Non-pigmented ciliary epithelial cell (primary cell): Measurements from ENCODE around the gene NDST4.

Experiments used
- DNase-seq: peaks from one replicate; pipeline ENCODE4 v3.0.0-alpha.2; 2010; ENCODE audit warnings: low read depth

Gene NDST4

GRCh38 chr4:114791976-114792375 lies 321.4 kb downstream of the NDST4 start:
- DNase-seq, result no peak

DNA sequence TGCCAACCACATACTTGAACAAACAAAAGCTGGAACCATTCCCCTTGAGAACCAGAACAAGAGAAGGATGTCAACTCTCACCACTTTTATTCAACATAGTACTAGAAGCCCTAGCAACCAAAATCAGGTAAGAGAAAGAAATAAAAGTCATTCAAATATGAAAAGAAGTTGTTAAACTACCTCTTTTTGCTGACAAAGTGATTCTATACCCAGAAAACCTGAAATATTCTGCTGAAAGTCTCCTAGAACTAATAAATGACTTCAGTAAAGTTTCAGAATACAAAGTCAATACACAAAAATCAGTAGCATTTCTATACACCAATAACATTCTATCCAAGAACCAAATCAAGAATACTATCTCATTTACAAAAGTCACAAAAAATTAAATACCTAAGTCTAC lies 327.9 kb downstream of the NDST4 start:
- no peak for DNase-seq

DNA sequence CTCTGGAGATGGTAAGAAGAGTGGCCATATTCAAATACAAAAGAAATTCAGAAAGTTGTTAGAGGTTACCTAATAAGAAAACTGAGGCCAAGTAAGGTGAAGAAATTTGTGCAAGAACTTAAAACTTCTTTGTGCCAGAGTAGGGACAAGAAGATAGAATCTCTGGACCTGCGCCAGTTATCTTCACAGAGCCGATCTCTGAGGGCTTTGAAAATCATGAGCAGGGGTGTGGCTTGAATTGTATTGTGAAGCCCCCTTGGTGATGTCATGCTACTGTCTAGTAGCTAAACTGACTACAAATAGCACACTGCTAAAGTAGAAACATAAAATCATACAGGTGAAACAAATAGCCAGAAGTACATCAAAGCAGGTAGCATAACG lies 330.2 kb downstream of the NDST4 start:
- no peak for DNase-seq

GRCh38 chr4:114782415-114783214 lies 330.8 kb downstream of the NDST4 start:
- DNase-seq, result no peak

DNA sequence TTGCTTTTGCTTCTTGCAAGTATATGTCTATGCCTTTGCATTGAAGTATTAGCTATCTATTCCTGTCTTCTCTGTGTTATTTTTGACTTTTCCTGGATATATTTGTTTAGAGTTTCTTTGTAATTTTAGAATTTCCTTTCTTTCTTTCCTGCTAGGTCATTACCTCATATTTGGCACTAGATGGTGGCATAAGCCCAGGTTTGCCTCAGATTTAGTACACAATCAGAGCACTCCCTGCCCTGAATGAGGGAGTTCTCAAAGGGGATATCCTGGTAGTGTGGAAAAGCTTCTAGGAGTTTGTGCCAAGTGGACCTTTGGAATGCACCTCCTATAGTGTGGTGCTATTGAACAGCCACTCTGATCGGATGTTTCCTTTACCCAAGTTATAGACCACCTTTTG lies 333.2 kb downstream of the NDST4 start:
- DNase-seq, result no peak
